Activated naive CD4-positive, alpha-beta T cell treated with anti-CD3 and anti-CD28 coated beads, Interleukin-2, amount 10 ng/mL, durations not matched to agents 7 days and 5 days (primary cell): ENCODE data around the gene RASGRF2.
A peak's percentile ranks its signal among the peaks of the same experiment; 100 is the strongest.

Experiments used
- CTCF ChIA-PET: fragments of 350-600 bp; sonication (Branson Sonifier 250); formaldehyde crosslinking; loops from one replicate; lab custom pipeline; 2021; ENCODE audit warnings: antibody characterized with exemption; lab: Charles Lee
- DNase-seq: peaks from one replicate; pipeline ENCODE4 v3.0.0-alpha.2; 2020
- H3K27ac Mint-ChIP-seq: one replicate; pipeline ENCODE4 v1.8.0; 2021; ENCODE audit warnings: mild to moderate bottlenecking, moderate library complexity, mixed read lengths
- H3K27me3 Mint-ChIP-seq: one replicate; pipeline ENCODE4 v1.8.0; 2021; ENCODE audit warnings: mild to moderate bottlenecking, mixed read lengths
- H3K36me3 Mint-ChIP-seq: one replicate; pipeline ENCODE4 v1.8.0; 2021; ENCODE audit warnings: mixed read lengths
- H3K4me1 Mint-ChIP-seq: one replicate; pipeline ENCODE4 v1.8.0; 2021; ENCODE audit warnings: mixed read lengths
- H3K4me3 Mint-ChIP-seq: one replicate; pipeline ENCODE4 v1.8.0; 2021; ENCODE audit warnings: mild to moderate bottlenecking, moderate library complexity, mixed read lengths
- H3K9me3 Mint-ChIP-seq: one replicate; pipeline ENCODE4 v1.8.0; 2021; ENCODE audit warnings: mixed read lengths

The RASGRF2 gene

GRCh38 chr5:80978772-80979317 lies 18.7 kb downstream of the RASGRF2 start:
- no peak overlapping the region for H3K27ac Mint-ChIP-seq
- peaks cover 4% of the 10 kb centered on the region for H3K4me1 Mint-ChIP-seq
- no peak for DNase-seq
- H3K4me3 Mint-ChIP-seq = no peak overlapping the region
- no peaks in the 10 kb centered on the region for H3K36me3 Mint-ChIP-seq
- no peaks in the 10 kb centered on the region for H3K9me3 Mint-ChIP-seq
- no peaks in the 10 kb centered on the region for H3K27me3 Mint-ChIP-seq
- CTCF ChIA-PET = interaction anchor here (1.1 kb wide), 1 partner anchor 9 kb away, joined by 3 read pairs; no protein-coding TSS in a partner anchor

DNA sequence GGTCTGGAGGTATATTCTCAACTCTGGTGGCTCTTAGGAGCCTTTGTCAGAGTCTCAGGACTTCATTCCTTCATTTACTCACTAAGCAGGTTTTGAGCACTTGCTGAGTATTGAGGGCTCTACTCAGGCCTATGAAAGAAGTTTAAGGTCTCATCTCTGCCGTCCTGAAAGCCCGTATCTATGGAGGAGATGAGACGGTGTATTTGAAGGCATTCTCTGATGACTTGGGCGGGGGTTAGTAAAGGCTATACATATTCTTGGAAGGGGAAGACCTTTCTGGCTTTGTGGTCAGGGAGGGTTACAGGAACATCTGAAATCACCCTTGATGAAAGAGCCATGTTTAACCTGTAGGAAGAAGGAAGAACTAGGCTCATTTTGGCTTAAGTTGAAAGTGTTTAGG lies 21.9 kb downstream of the RASGRF2 start:
- Mint-ChIP-seq H3K4me3 (no peak overlapping the region), H3K27me3 (no peaks in the 10 kb centered on the region), H3K36me3 (no peaks in the 10 kb centered on the region), H3K4me1 (peaks cover 21% of the 10 kb centered on the region), H3K27ac (no peak overlapping the region), H3K9me3 (no peaks in the 10 kb centered on the region)
- no peak for DNase-seq
- CTCF ChIA-PET = no interaction called here

DNA sequence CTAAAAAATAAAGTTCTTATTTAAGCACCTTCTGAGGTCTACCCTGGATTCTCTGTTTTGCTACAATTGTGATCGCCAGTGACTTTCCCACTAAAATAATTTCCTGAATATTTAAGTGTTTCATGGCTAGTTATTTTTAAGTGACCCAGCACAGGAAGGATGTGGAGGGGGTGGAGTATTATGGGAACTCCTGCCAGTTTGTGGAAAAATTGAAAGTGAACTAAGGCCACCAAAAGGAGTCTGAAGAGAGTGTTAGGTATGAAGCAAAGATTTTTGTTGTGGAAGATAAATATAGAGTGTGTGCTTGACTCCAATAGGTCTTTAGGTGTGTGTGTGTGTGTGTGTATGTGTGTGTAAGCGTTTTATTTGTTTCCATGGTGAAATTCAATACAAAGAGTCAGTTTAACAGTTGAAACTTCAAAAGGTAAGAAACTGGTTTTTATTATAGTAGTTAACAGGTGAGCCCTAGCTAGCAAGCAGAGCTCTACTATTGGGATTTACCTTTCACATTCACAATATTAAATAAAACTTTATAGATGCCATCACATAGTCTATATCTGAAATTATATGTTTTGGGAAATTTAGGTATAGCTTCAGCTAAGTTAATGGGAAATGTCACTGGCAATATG lies 25.6 kb downstream of the RASGRF2 start:
- no peaks in the 10 kb centered on the region for H3K27me3 Mint-ChIP-seq
- peaks cover 2% of the 10 kb centered on the region for H3K9me3 Mint-ChIP-seq
- H3K36me3 Mint-ChIP-seq = no peaks in the 10 kb centered on the region
- H3K27ac Mint-ChIP-seq = no peak overlapping the region
- peaks cover 37% of the 10 kb centered on the region for H3K4me1 Mint-ChIP-seq
- no peak for DNase-seq
- H3K4me3 Mint-ChIP-seq = no peak overlapping the region
- CTCF ChIA-PET = interaction anchor here (0.6 to 2.5 kb wide), 2 partner anchors 11 to 121 kb away, joined by 3 to 9 read pairs; no protein-coding TSS in a partner anchor

GRCh38 chr5:80986382-80986781 lies 26.2 kb downstream of the RASGRF2 start:
- DNase-seq = no peak
- Mint-ChIP-seq H3K4me1 (peaks cover 37% of the 10 kb centered on the region), H3K27me3 (no peaks in the 10 kb centered on the region), H3K27ac (no peak overlapping the region), H3K9me3 (peaks cover 3% of the 10 kb centered on the region), H3K36me3 (no peaks in the 10 kb centered on the region), H3K4me3 (no peak overlapping the region)
- CTCF ChIA-PET = interaction anchor here (0.6 to 2.5 kb wide), 4 partner anchors 9 to 121 kb away, joined by 3 to 9 read pairs (median 3); no protein-coding TSS in a partner anchor

- no peak for DNase-seq
- no peak overlapping the region for H3K27ac Mint-ChIP-seq
- H3K27me3 Mint-ChIP-seq = no peaks in the 10 kb centered on the region
- H3K9me3 Mint-ChIP-seq = peaks cover 3% of the 10 kb centered on the region
- CTCF ChIA-PET = interaction anchor here (0.6 to 2.5 kb wide), 4 partner anchors 8 to 20 kb away, joined by 3 to 9 read pairs (median 3); no protein-coding TSS in a partner anchor
- peaks cover 34% of the 10 kb centered on the region for H3K4me1 Mint-ChIP-seq
- H3K4me3 Mint-ChIP-seq = no peak overlapping the region
- no peaks in the 10 kb centered on the region for H3K36me3 Mint-ChIP-seq
Observed at GRCh38 chr5:80987078-80987766, 27.1 kb downstream of the RASGRF2 start.

DNA sequence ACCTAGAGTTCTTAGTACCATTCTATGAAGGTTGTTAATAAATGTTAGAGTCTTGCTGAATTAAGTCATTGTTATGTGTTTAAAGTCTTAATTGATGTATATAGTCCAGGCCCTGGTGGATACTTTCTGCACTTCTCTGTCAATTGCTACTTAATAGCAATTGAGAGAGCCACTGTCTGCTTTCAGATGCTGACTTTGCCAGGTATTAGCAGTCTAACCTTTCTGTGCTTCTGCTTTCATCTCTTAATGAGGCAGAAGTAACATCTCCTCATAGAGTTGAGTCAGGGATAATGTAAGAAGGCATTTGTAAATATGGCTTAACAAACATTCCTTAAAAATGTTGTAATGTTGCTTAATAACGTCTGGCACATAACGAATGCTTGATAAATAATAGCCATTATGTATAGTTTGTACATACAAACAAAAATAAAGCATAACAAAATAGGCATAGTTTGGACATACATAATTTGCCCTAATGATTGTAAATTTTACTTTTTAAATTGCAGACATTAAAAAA lies 28.3 kb downstream of the RASGRF2 start:
- peaks cover 3% of the 10 kb centered on the region for H3K9me3 Mint-ChIP-seq
- H3K4me1 Mint-ChIP-seq = peaks cover 39% of the 10 kb centered on the region
- DNase-seq = no peak
- no peak overlapping the region for H3K27ac Mint-ChIP-seq
- H3K36me3 Mint-ChIP-seq = no peaks in the 10 kb centered on the region
- H3K27me3 Mint-ChIP-seq = no peaks in the 10 kb centered on the region
- no peak overlapping the region for H3K4me3 Mint-ChIP-seq
- CTCF ChIA-PET = no interaction called here

DNA sequence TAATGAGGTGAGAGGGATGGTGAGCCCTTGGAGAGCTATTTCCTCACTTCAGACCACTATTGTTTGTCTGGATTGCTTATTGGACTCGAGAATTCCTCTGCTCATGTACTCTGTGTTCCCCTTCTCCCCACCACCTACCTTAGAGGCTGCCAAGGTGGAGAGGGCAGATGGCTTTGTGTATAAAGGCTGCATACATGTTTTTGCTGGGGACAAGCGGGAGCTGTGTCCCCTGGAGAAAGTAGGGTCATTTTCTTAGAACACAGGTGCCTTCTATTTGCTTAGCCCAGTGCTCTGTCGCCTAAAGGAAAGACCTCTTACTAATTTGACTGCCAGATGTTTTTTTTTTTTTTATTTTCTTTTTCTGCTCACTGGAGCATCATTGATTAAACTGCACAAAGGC lies 29.7 kb downstream of the RASGRF2 start:
- H3K27me3 Mint-ChIP-seq = no peaks in the 10 kb centered on the region
- peaks cover 3% of the 10 kb centered on the region for H3K9me3 Mint-ChIP-seq
- CTCF ChIA-PET = interaction anchor here (0.6 kb wide), 1 partner anchor 37 kb away, joined by 3 read pairs; no protein-coding TSS in a partner anchor
- no peak overlapping the region for H3K4me3 Mint-ChIP-seq
- no peak overlapping the region for H3K27ac Mint-ChIP-seq
- DNase-seq = no peak
- H3K4me1 Mint-ChIP-seq = peaks cover 45% of the 10 kb centered on the region
- H3K36me3 Mint-ChIP-seq = no peaks in the 10 kb centered on the region

- peaks cover 44% of the 10 kb centered on the region for H3K4me1 Mint-ChIP-seq
- no peak for DNase-seq
- no peaks in the 10 kb centered on the region for H3K27me3 Mint-ChIP-seq
- H3K27ac Mint-ChIP-seq = no peak overlapping the region
- H3K9me3 Mint-ChIP-seq = peaks cover 3% of the 10 kb centered on the region
- no peak overlapping the region for H3K4me3 Mint-ChIP-seq
- CTCF ChIA-PET = interaction anchor here (0.6 kb wide), 1 partner anchor 38 kb away, joined by 3 read pairs; no protein-coding TSS in a partner anchor
- H3K36me3 Mint-ChIP-seq = no peaks in the 10 kb centered on the region
Observed at GRCh38 chr5:80990527-80990926, 30.4 kb downstream of the RASGRF2 start.

GRCh38 chr5:80990971-80991370 lies 30.8 kb downstream of the RASGRF2 start:
- peaks cover 3% of the 10 kb centered on the region for H3K9me3 Mint-ChIP-seq
- no peaks in the 10 kb centered on the region for H3K36me3 Mint-ChIP-seq
- no peak overlapping the region for H3K27ac Mint-ChIP-seq
- no peak overlapping the region for H3K4me3 Mint-ChIP-seq
- CTCF ChIA-PET = no interaction called here
- no peaks in the 10 kb centered on the region for H3K27me3 Mint-ChIP-seq
- DNase-seq = no peak
- H3K4me1 Mint-ChIP-seq = peaks cover 45% of the 10 kb centered on the region

GRCh38 chr5:80995908-80996307 lies 35.7 kb downstream of the RASGRF2 start:
- Mint-ChIP-seq H3K4me1 (peaks cover 53% of the 10 kb centered on the region), H3K36me3 (peaks cover 3% of the 10 kb centered on the region), H3K27ac (no peak overlapping the region), H3K9me3 (no peaks in the 10 kb centered on the region), H3K4me3 (no peak overlapping the region), H3K27me3 (no peaks in the 10 kb centered on the region)
- CTCF ChIA-PET = interaction anchor here (0.6 to 1.4 kb wide), 2 partner anchors 9 to 38 kb away, joined by 3 read pairs; no protein-coding TSS in a partner anchor
- DNase-seq = no peak

DNA sequence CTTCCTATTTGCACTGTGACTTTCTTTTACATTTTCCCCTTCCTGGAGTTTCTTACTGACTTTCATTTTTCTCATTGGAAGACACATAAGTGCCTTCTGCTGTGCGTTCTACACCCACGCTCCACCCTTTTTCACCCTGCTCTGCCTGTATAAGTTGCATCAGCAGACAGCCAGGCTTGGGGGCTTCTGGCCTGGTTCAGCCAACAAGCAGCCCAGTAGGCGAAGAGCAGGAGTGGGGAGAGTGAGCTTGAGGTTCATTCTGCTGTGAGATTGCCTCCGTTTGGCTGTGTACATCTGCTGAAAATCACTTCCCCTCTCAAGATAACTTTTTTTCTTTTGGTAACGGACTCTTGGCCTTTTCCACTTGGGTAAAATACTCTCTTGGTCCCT lies 38.4 kb downstream of the RASGRF2 start:
- Mint-ChIP-seq H3K4me3 (peak overlapping the region; percentile 49), H3K27ac (peak overlapping the region; percentile 85), H3K9me3 (no peaks in the 10 kb centered on the region), H3K36me3 (peaks cover 7% of the 10 kb centered on the region), H3K27me3 (no peaks in the 10 kb centered on the region), H3K4me1 (peaks cover 53% of the 10 kb centered on the region)
- CTCF ChIA-PET = interaction anchor here (2.5 kb wide), 1 partner anchor 18 kb away, joined by 8 read pairs; no protein-coding TSS in a partner anchor
- DNase-seq = peak; percentile 28

- DNase-seq = no peak
- CTCF ChIA-PET = interaction anchor here (1.1 kb wide), 2 partner anchors 17 to 32 kb away, joined by 3 to 4 read pairs; no protein-coding TSS in a partner anchor
- no peaks in the 10 kb centered on the region for H3K9me3 Mint-ChIP-seq
- H3K4me1 Mint-ChIP-seq = peaks cover 67% of the 10 kb centered on the region
- H3K4me3 Mint-ChIP-seq = no peak overlapping the region
- peaks cover 11% of the 10 kb centered on the region for H3K36me3 Mint-ChIP-seq
- peak overlapping the region; percentile 35 for H3K27ac Mint-ChIP-seq
- no peaks in the 10 kb centered on the region for H3K27me3 Mint-ChIP-seq
Observed at GRCh38 chr5:81003811-81004386, 43.7 kb downstream of the RASGRF2 start.

- peak overlapping the region; percentile 5 for H3K4me3 Mint-ChIP-seq
- CTCF ChIA-PET = no interaction called here
Observed at GRCh38 chr5:81005708-81006107, 45.5 kb downstream of the RASGRF2 start.

GRCh38 chr5:81006231-81006630 lies 46.1 kb downstream of the RASGRF2 start:
- H3K27ac Mint-ChIP-seq = peak overlapping the region; percentile 97
- peak overlapping the region; percentile 74 for H3K4me3 Mint-ChIP-seq
- H3K27me3 Mint-ChIP-seq = no peaks in the 10 kb centered on the region
- H3K36me3 Mint-ChIP-seq = peaks cover 9% of the 10 kb centered on the region
- peaks cover 65% of the 10 kb centered on the region for H3K4me1 Mint-ChIP-seq
- H3K9me3 Mint-ChIP-seq = no peaks in the 10 kb centered on the region
- no peak for DNase-seq
- CTCF ChIA-PET = no interaction called here

More at GRCh38 chr5:81005708-81006107, 45.5 kb downstream of the RASGRF2 start:
- Mint-ChIP-seq H3K36me3 (peaks cover 9% of the 10 kb centered on the region), H3K27me3 (no peaks in the 10 kb centered on the region), H3K9me3 (no peaks in the 10 kb centered on the region), H3K27ac (peak overlapping the region; percentile 51), H3K4me1 (peaks cover 63% of the 10 kb centered on the region)
- no peak for DNase-seq
